Measurements from ENCODE around the gene UAP1.

- TF ChIP-seq POLR2A (IDR thresholded peaks at IDR 0.05; ENCODE audit: low read length) (no peak), GATA1 (IDR thresholded peaks at IDR 0.05; ENCODE audit: low read depth, low read length) (no peak)
These were observed 29.2 kb downstream of the UAP1 start for GRCh38 chr1:162590686-162591085.
